ENCODE measurements around the gene PSMG1.
"Not testable (repeated sequence)": the region's sequence is repeated elsewhere in the genome, so short reads cannot be mapped to it uniquely, and the experiment has no call there.

PSMG1 gene

GRCh38 chr21:39141502-39141901, 41.7 kb downstream of the PSMG1 start:
- Histone ChIP-seq H2AFZ (ENCODE audit: low read length, unreplicated experiment) (no peak overlapping the region), H3K27me3 (ENCODE audit: insufficient read depth, low read length) (no peaks in the 10 kb centered on the region), H3K79me2 (ENCODE audit: control insufficient read depth, insufficient read depth, low read length, unreplicated experiment) (no peaks in the 10 kb centered on the region), H3K4me3 (ENCODE audit: low read depth, low read length) (no peak overlapping the region), H3K4me1 (ENCODE audit: control insufficient read depth, insufficient read depth, low read length, unreplicated experiment) (peaks cover 3% of the 10 kb centered on the region), H3K36me3 (ENCODE audit: insufficient read depth, low read length) (no peaks in the 10 kb centered on the region), H3K27ac (ENCODE audit: low read depth, low read length) (no peak overlapping the region)

- no peaks in the 10 kb centered on the region for H3K27me3 ChIP-seq (ENCODE audit: insufficient read depth, low read length)
- no peak overlapping the region for H3K27ac ChIP-seq (ENCODE audit: low read depth, low read length)
- H3K36me3 ChIP-seq (ENCODE audit: insufficient read depth, low read length): no peaks in the 10 kb centered on the region
- H3K4me3 ChIP-seq (ENCODE audit: low read depth, low read length): no peak overlapping the region
- no peaks in the 10 kb centered on the region for H3K79me2 ChIP-seq (ENCODE audit: control insufficient read depth, insufficient read depth, low read length, unreplicated experiment)
- peaks cover 4% of the 10 kb centered on the region for H3K4me1 ChIP-seq (ENCODE audit: control insufficient read depth, insufficient read depth, low read length, unreplicated experiment)
- H2AFZ ChIP-seq (ENCODE audit: low read length, unreplicated experiment): no peak overlapping the region
Observed at GRCh38 chr21:39137248-39138178, 45.7 kb downstream of the PSMG1 start.

- H3K27ac ChIP-seq (ENCODE audit: low read depth, low read length): no peak overlapping the region
Observed at GRCh38 chr21:39136711-39137110, 46.5 kb downstream of the PSMG1 start.

GRCh38 chr21:39136138-39136537, 47.1 kb downstream of the PSMG1 start:
- not testable (repeated sequence) for H3K79me2 ChIP-seq (ENCODE audit: control insufficient read depth, insufficient read depth, low read length, unreplicated experiment); H3K4me3 ChIP-seq (ENCODE audit: low read depth, low read length); H2AFZ ChIP-seq (ENCODE audit: low read length, unreplicated experiment); H3K27me3 ChIP-seq (ENCODE audit: insufficient read depth, low read length); H3K36me3 ChIP-seq (ENCODE audit: insufficient read depth, low read length); H3K27ac ChIP-seq (ENCODE audit: low read depth, low read length); H3K4me1 ChIP-seq (ENCODE audit: control insufficient read depth, insufficient read depth, low read length, unreplicated experiment)

More at GRCh38 chr21:39136711-39137110, 46.5 kb downstream of the PSMG1 start:
- Histone ChIP-seq H3K4me1 (ENCODE audit: control insufficient read depth, insufficient read depth, low read length, unreplicated experiment) (peaks cover 4% of the 10 kb centered on the region), H2AFZ (ENCODE audit: low read length, unreplicated experiment) (no peak overlapping the region), H3K4me3 (ENCODE audit: low read depth, low read length) (no peak overlapping the region), H3K36me3 (ENCODE audit: insufficient read depth, low read length) (no peaks in the 10 kb centered on the region), H3K79me2 (ENCODE audit: control insufficient read depth, insufficient read depth, low read length, unreplicated experiment) (no peaks in the 10 kb centered on the region), H3K27me3 (ENCODE audit: insufficient read depth, low read length) (no peaks in the 10 kb centered on the region)

GRCh38 chr21:39134288-39134810, 48.9 kb downstream of the PSMG1 start:
- Histone ChIP-seq H3K27me3 (ENCODE audit: insufficient read depth, low read length) (no peaks in the 10 kb centered on the region), H3K36me3 (ENCODE audit: insufficient read depth, low read length) (no peaks in the 10 kb centered on the region), H3K27ac (ENCODE audit: low read depth, low read length) (no peak overlapping the region), H3K4me3 (ENCODE audit: low read depth, low read length) (no peak overlapping the region), H2AFZ (ENCODE audit: low read length, unreplicated experiment) (no peak overlapping the region), H3K79me2 (ENCODE audit: control insufficient read depth, insufficient read depth, low read length, unreplicated experiment) (no peaks in the 10 kb centered on the region), H3K4me1 (ENCODE audit: control insufficient read depth, insufficient read depth, low read length, unreplicated experiment) (peaks cover 4% of the 10 kb centered on the region)

GRCh38 chr21:39132248-39132647, 51.0 kb downstream of the PSMG1 start:
- Histone ChIP-seq H3K27ac (ENCODE audit: low read depth, low read length) (no peak overlapping the region), H3K27me3 (ENCODE audit: insufficient read depth, low read length) (no peaks in the 10 kb centered on the region), H3K36me3 (ENCODE audit: insufficient read depth, low read length) (no peaks in the 10 kb centered on the region), H3K79me2 (ENCODE audit: control insufficient read depth, insufficient read depth, low read length, unreplicated experiment) (no peaks in the 10 kb centered on the region), H2AFZ (ENCODE audit: low read length, unreplicated experiment) (no peak overlapping the region), H3K4me3 (ENCODE audit: low read depth, low read length) (no peak overlapping the region), H3K4me1 (ENCODE audit: control insufficient read depth, insufficient read depth, low read length, unreplicated experiment) (peaks cover 4% of the 10 kb centered on the region)

GRCh38 chr21:39131791-39132190, 51.5 kb downstream of the PSMG1 start:
- Histone ChIP-seq H3K4me1 (ENCODE audit: control insufficient read depth, insufficient read depth, low read length, unreplicated experiment) (peaks cover 4% of the 10 kb centered on the region), H3K27ac (ENCODE audit: low read depth, low read length) (no peak overlapping the region), H3K36me3 (ENCODE audit: insufficient read depth, low read length) (no peaks in the 10 kb centered on the region), H3K4me3 (ENCODE audit: low read depth, low read length) (no peak overlapping the region), H2AFZ (ENCODE audit: low read length, unreplicated experiment) (no peak overlapping the region), H3K79me2 (ENCODE audit: control insufficient read depth, insufficient read depth, low read length, unreplicated experiment) (no peaks in the 10 kb centered on the region), H3K27me3 (ENCODE audit: insufficient read depth, low read length) (no peaks in the 10 kb centered on the region)

GRCh38 chr21:39127506-39127905, 55.7 kb downstream of the PSMG1 start:
- Histone ChIP-seq H3K4me3 (ENCODE audit: low read depth, low read length) (no peak overlapping the region), H3K79me2 (ENCODE audit: control insufficient read depth, insufficient read depth, low read length, unreplicated experiment) (no peaks in the 10 kb centered on the region), H2AFZ (ENCODE audit: low read length, unreplicated experiment) (no peak overlapping the region), H3K4me1 (ENCODE audit: control insufficient read depth, insufficient read depth, low read length, unreplicated experiment) (no peaks in the 10 kb centered on the region), H3K27me3 (ENCODE audit: insufficient read depth, low read length) (no peaks in the 10 kb centered on the region), H3K36me3 (ENCODE audit: insufficient read depth, low read length) (no peaks in the 10 kb centered on the region), H3K27ac (ENCODE audit: low read depth, low read length) (no peak overlapping the region)

GRCh38 chr21:39126486-39126806, 56.8 kb downstream of the PSMG1 start:
- H3K79me2 ChIP-seq (ENCODE audit: control insufficient read depth, insufficient read depth, low read length, unreplicated experiment): no peaks in the 10 kb centered on the region
- H3K4me1 ChIP-seq (ENCODE audit: control insufficient read depth, insufficient read depth, low read length, unreplicated experiment): no peaks in the 10 kb centered on the region
- no peak overlapping the region for H3K27ac ChIP-seq (ENCODE audit: low read depth, low read length)
- H3K27me3 ChIP-seq (ENCODE audit: insufficient read depth, low read length): no peaks in the 10 kb centered on the region
- no peak overlapping the region for H2AFZ ChIP-seq (ENCODE audit: low read length, unreplicated experiment)
- no peaks in the 10 kb centered on the region for H3K36me3 ChIP-seq (ENCODE audit: insufficient read depth, low read length)
- no peak overlapping the region for H3K4me3 ChIP-seq (ENCODE audit: low read depth, low read length)

- no peaks in the 10 kb centered on the region for H3K79me2 ChIP-seq (ENCODE audit: control insufficient read depth, insufficient read depth, low read length, unreplicated experiment)
- no peak overlapping the region for H2AFZ ChIP-seq (ENCODE audit: low read length, unreplicated experiment)
- H3K4me1 ChIP-seq (ENCODE audit: control insufficient read depth, insufficient read depth, low read length, unreplicated experiment): no peaks in the 10 kb centered on the region
- no peaks in the 10 kb centered on the region for H3K27me3 ChIP-seq (ENCODE audit: insufficient read depth, low read length)
- no peaks in the 10 kb centered on the region for H3K36me3 ChIP-seq (ENCODE audit: insufficient read depth, low read length)
- no peak overlapping the region for H3K4me3 ChIP-seq (ENCODE audit: low read depth, low read length)
- no peak overlapping the region for H3K27ac ChIP-seq (ENCODE audit: low read depth, low read length)
Observed at GRCh38 chr21:39125752-39126485, 57.3 kb downstream of the PSMG1 start.
